GM12878 (cell line): ENCODE data around the gene CYSRT1. TPM values are rescaled to one million over a fixed set of nuclear protein-coding genes. Genes with fewer than 3 reads are reported as not detected.

Source experiments
- ATAC-seq: fragments of 200-7000 bp; cut with Tn5 transposase; 3 replicates; pipeline ENCODE4 v1.9.1; 2020; ENCODE audit warnings: mild to moderate bottlenecking, moderate library complexity
- BruUV-seq: library from RNA; stranded (reverse); fragments of 400-500 nt; replicated peaks from 2 replicates; lab custom pipeline; 2021; lab: Mats Ljungman, UMichigan
- CTCF ChIA-PET: fragments of 300-600 bp; sonication (Branson Sonifier 250); formaldehyde crosslinking; extraction: SDS; loops from one replicate; lab custom pipeline; 2021; ENCODE audit warnings: inconsistent platforms; lab: Yijun Ruan, JAX
- POLR2A ChIA-PET: fragments of 350-600 bp; formaldehyde crosslinking; extraction: SDS; loops from one replicate; lab custom pipeline; 2021; ENCODE audit warnings: inconsistent platforms; lab: Charles Lee
- RAD21 ChIA-PET: fragments of 300-600 bp; sonication (Branson Sonifier 250); formaldehyde crosslinking; loops from one replicate; lab custom pipeline; 2023; ENCODE audit warnings: antibody characterized with exemption; ENCODE audit not compliant: unreplicated experiment; lab: Charles Lee
- SMC1A ChIA-PET: fragments of 300-600 bp; sonication (Branson Sonifier 250); formaldehyde crosslinking; loops from one replicate; lab custom pipeline; 2023; ENCODE audit not compliant: unreplicated experiment, uncharacterized antibody; lab: Charles Lee
- DNase-seq: peaks from one replicate; pipeline ENCODE4 v3.0.0-alpha.2; 2011; ENCODE audit warnings: low read depth, low spot score
- FAIRE-seq: peaks from 3 replicates; lab custom pipeline; 2011; peaks lifted over from hg19 to GRCh38; lab: Jason Lieb, UNC
- H2AFZ ChIP-seq: 2 replicates; pipeline ENCODE4 v1.6.0; 2011; ENCODE audit warnings: low read depth, low read length, control low read depth; ENCODE audit not compliant: control insufficient read depth
- H3K27ac ChIP-seq: 2 replicates; pipeline ENCODE4 v1.5.1; 2011; ENCODE audit warnings: control low read depth; ENCODE audit not compliant: control insufficient read depth, insufficient read depth
- H3K27me3 ChIP-seq, 2 experiments: replicated peaks in 1 of 2; 2 replicates each; pipeline versions ENCODE4 v1.6.0 to v1.6.1; 2011; ENCODE audit warnings: low read length in 1 of 2; ENCODE audit not compliant: control insufficient read depth in 2 of 2, insufficient read depth in 2 of 2
- H3K36me3 ChIP-seq, 2 experiments: 2 replicates each; pipeline ENCODE4 v1.5.1; 2011; ENCODE audit warnings: low read length in 1 of 2; ENCODE audit not compliant: control insufficient read depth in 2 of 2, insufficient read depth in 2 of 2
- H3K4me1 ChIP-seq: 2 replicates; pipeline ENCODE4 v1.6.1; 2011; ENCODE audit warnings: mild to moderate bottlenecking, low read length, moderate library complexity, mixed read lengths; ENCODE audit not compliant: control insufficient read depth, insufficient read depth
- H3K4me2 ChIP-seq: 2 replicates; pipeline ENCODE4 v1.6.0; 2011; ENCODE audit warnings: control low read depth; ENCODE audit not compliant: control insufficient read depth, insufficient read depth
- H3K4me3 ChIP-seq: fragments of 200-600 bp; sonication (generic); 2 replicates; pipeline ENCODE4 v1.5.1; 2016
- H3K79me2 ChIP-seq: 2 replicates; pipeline ENCODE4 v1.6.0; 2011; ENCODE audit warnings: low read length; ENCODE audit not compliant: control insufficient read depth, insufficient read depth
- H3K9ac ChIP-seq: 2 replicates; pipeline ENCODE4 v1.8.0; 2011; ENCODE audit warnings: low read length, control low read depth, mixed read lengths; ENCODE audit not compliant: control insufficient read depth, insufficient read depth
- H3K9me3 ChIP-seq: replicated peaks from 3 replicates; pipeline ENCODE4 v1.5.1; 2011; ENCODE audit warnings: mild to moderate bottlenecking, low read length; ENCODE audit not compliant: control insufficient read depth, insufficient read depth
- H4K20me1 ChIP-seq: 2 replicates; pipeline ENCODE4 v1.6.0; 2011; ENCODE audit not compliant: control insufficient read depth, insufficient read depth
- DPF2 ChIP-seq: fragments of 450-650 bp; IDR thresholded peaks from 2 replicates; pipeline ENCODE4 v1.6.1; 2017; ENCODE audit warnings: mild to moderate bottlenecking
- FOXM1 ChIP-seq: IDR thresholded peaks from 2 replicates; pipeline ENCODE4 v1.6.1; 2012; ENCODE audit warnings: low read depth, mild to moderate bottlenecking, inconsistent platforms, low read length, moderate library complexity
- KDM1A ChIP-seq: fragments of 200-600 bp; sonication (generic); IDR thresholded peaks from 2 replicates; pipeline ENCODE4 v1.6.1; 2016; ENCODE audit warnings: borderline replicate concordance
- MYC ChIP-seq: IDR thresholded peaks from 2 replicates; pipeline ENCODE4 v1.6.1; 2011; ENCODE audit warnings: mild to moderate bottlenecking, low read length, moderate library complexity, inconsistent platforms; ENCODE audit not compliant: insufficient read depth, insufficient replicate concordance, insufficient read length, severe bottlenecking
- SREBF2 ChIP-seq: IDR thresholded peaks from 2 replicates; pipeline ENCODE4 v1.6.1; 2012; ENCODE audit warnings: mild to moderate bottlenecking, low read length
- USF1 ChIP-seq: IDR thresholded peaks from 2 replicates; pipeline ENCODE4 v1.6.1; 2011; ENCODE audit warnings: borderline replicate concordance, low read depth, mild to moderate bottlenecking, moderate library complexity, mixed read lengths, low read length; ENCODE audit not compliant: insufficient read depth; ENCODE audit errors: extremely low read length
- WGBS: methylation state at CpG from one replicate; pipeline ENCODE4 v1.1.6; 2016; ENCODE audit warnings: low lambda C conversion rate; ENCODE audit not compliant: insufficient replicate concordance, insufficient coverage; ENCODE audit errors: missing lambda C conversion rate; 5-methylcytosine and 5-hydroxymethylcytosine counted together
- in situ Hi-C: fragments of 300-500 bp; cut with MboI; formaldehyde crosslinking; loops from 9 replicates; pipeline ENCODE4 v1.14.3; 2018; ENCODE audit warnings: mixed read lengths
- intact Hi-C: fragments of 100-400 bp; cut with micrococcal nuclease; formaldehyde crosslinking; loops from one replicate; pipeline ENCODE4 v1.14.2; 2022; ENCODE audit not compliant: unreplicated experiment
- polyA plus RNA-seq, 11 experiments: library from polyadenylated mRNA; depleted of rRNA in 4 of 11; unstranded in 6 of 11; stranded (reverse) in 5 of 11; fragments of >200 nt; fragmentation: Nextera tagmentation in 4 of 11; fragmentation: Illumina TruSeq in 1 of 11; extraction: Ambion mirVana in 4 of 11; extraction: Trizol in 1 of 11; gene quantifications; 1 replicate in 1 of 11; 2 replicates in 10 of 11; pipeline versions ENCODE4 v1.2.1 to v1.2.3, GENCODE V29; 2011 to 2016; ENCODE audit warnings: inconsistent platforms in 2 of 11, missing spikeins in 2 of 11, low read depth in 1 of 11
- total RNA-seq, 4 experiments: library from RNA; depleted of rRNA in 3 of 4; stranded (reverse); fragments of >200 nt in 3 of 4; fragmentation: Illumina TruSeq in 1 of 4; extraction: Trizol in 1 of 4; gene quantifications; 2 replicates each; pipeline versions ENCODE4 v1.2.1 to v1.2.3, GENCODE V29; 2013 to 2021

CYSRT1 gene
- total and polyA plus RNA-seq, 10 of the 15 experiments (the other 5 are each of a cell fraction or from before 2014, with no cell fraction given) = 0.24 to 3.6 (median 0.97) TPM; not detected in 1

GRCh38 chr9:137221095-137221505, 3.9 kb upstream of the CYSRT1 start:
- Histone ChIP-seq H3K36me3 (peaks cover 0 to 2% of the 10 kb centered on the region in 2 experiments; a peak in 1 of 4 replicates), H3K27me3 (no peaks in the 10 kb centered on the region), H4K20me1 (no peaks in the 10 kb centered on the region), H3K9me3 (no peaks in the 10 kb centered on the region), H3K9ac (no peak overlapping the region), H3K4me1 (peaks cover 16% of the 10 kb centered on the region), H2AFZ (no peak overlapping the region), H3K27ac (no peak overlapping the region), H3K79me2 (no peaks in the 10 kb centered on the region), H3K4me3 (no peak overlapping the region), H3K4me2 (no peak overlapping the region)
- SMC1A ChIA-PET = no interaction called here
- ATAC-seq = no peak
- intact Hi-C loops = loop anchor here (5.0 to 10.0 kb wide), 2 partner anchors 34 to 176 kb away; partner anchors contain the start of genes ANAPC2, NPDC1 and SSNA1
- FAIRE-seq = no peak
- CTCF ChIA-PET = interaction anchor here (1.1 kb wide), 1 partner anchor 71 kb away, joined by 3 read pairs; no protein-coding TSS in a partner anchor
- POLR2A ChIA-PET = interaction anchor here (3.3 to 5.5 kb wide), 2 partner anchors 17 to 95 kb away, joined by 18 to 68 read pairs; partner anchors contain the start of genes NDOR1, TMEM203 and TPRN
- no peak for DNase-seq
- in situ Hi-C loops = no loop called here
- no TSS peak for BruUV-seq
- WGBS = no CpG with 5 or more reads among the region's 14 CpGs
- RAD21 ChIA-PET = interaction anchor here (0.7 to 1.0 kb wide), 2 partner anchors 16 to 170 kb away, joined by 3 read pairs; partner anchors contain the start of genes NDOR1 and TMEM203
- no peak for TF ChIP-seq KDM1A
- no peak for TF ChIP-seq DPF2
- TF ChIP-seq USF1 = no peak
- no peak for TF ChIP-seq FOXM1
- no peak for TF ChIP-seq MYC
- TF ChIP-seq SREBF2 = no peak
